Measurements from ENCODE around the gene GRIN2C. TPM values are rescaled to one million over a fixed set of nuclear protein-coding genes. Genes with fewer than 3 reads are reported as not detected.

Gene GRIN2C
- total RNA-seq, 1 experiment from 2014 or later: 0.11 TPM

DNA sequence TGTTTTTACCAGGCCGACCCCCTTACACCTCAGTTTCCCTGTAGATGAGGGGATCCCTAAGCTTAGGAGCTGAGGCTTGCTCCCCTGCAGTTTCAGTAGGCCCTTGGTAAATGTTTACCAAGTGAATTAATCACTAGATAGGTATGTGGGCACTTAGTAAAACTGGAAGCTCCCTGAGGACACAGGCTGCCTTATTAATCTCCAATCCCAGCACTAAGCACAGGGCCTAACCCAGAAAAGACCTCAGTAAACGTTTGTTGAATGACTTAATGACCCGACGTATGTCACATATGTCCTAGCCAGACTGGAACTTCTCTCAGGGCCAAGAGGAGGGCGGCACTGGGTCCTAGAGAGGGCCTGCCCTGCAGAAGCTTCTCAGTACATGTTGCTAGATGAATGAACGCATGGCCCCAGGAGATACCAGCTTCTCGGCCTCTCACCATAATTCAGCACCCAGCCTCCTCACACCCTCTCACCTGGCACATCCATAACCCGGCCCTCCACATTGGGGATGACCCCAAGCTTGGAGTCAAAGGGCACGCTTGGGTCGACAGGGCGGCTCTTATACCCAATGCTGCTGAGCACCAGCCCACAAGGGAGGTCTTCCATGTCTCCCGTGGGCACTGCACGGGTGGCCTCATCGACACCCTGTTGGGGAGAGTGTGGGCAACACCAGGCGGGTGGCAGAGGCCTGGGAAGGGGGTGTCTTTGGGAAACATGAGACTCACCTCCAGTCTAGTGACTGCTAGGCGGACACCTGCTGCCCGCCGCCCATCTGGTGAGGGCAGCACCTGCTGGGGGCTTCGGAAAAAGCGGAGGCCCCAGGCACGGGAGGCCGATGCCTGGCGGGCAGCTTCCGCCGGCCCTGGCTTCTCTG is 4.0 kb upstream of the GRIN2C start:
- Histone ChIP-seq H3F3A (ENCODE audit: insufficient read depth, low read depth) (peaks cover 2% of the 10 kb centered on the region; the same call in 1 of the 2 replicates), H2AFZ (no peak overlapping the region), H3K4me1 (replicated peaks; ENCODE audit: insufficient read depth) (no peaks in the 10 kb centered on the region), H4K20me1 (ENCODE audit: insufficient read depth) (no peaks in the 10 kb centered on the region), H3K9me3 (ENCODE audit: insufficient read depth, low read depth) (no peaks in the 10 kb centered on the region), H3K27ac (no peak overlapping the region), H3K27me3 (ENCODE audit: insufficient read depth, low read depth) (peaks cover 14% of the 10 kb centered on the region; the same call in 1 of the 2 replicates), H3K36me3 (ENCODE audit: low read depth) (no peaks in the 10 kb centered on the region), H3K4me2 (no peak overlapping the region), H3K4me3 (no peak overlapping the region), H3K79me2 (ENCODE audit: low read depth) (no peaks in the 10 kb centered on the region), H3K9me2 (ENCODE audit: insufficient read depth) (no peaks in the 10 kb centered on the region)
- BruUV-seq (replicated peaks): no TSS peak
- CTCF ChIA-PET: interaction anchor here (0.5 to 0.6 kb wide), 2 partner anchors 88 to 97 kb away, joined by 3 to 6 read pairs; no protein-coding TSS in a partner anchor
- POLR2A ChIA-PET (ENCODE audit: unreplicated experiment): no interaction called here
- intact Hi-C loops (cut with micrococcal nuclease; ENCODE audit: unreplicated experiment): loop anchor here (2.0 kb wide), 1 partner anchor 119 kb away; no protein-coding TSS in a partner anchor
- DNase-seq: no peak
- TF ChIP-seq CTCF (conservative IDR thresholded peaks at IDR 0.05): no peak
- no peak for TF ChIP-seq EZH2 (IDR thresholded peaks at IDR 0.05; ENCODE audit: low read depth)

DNA sequence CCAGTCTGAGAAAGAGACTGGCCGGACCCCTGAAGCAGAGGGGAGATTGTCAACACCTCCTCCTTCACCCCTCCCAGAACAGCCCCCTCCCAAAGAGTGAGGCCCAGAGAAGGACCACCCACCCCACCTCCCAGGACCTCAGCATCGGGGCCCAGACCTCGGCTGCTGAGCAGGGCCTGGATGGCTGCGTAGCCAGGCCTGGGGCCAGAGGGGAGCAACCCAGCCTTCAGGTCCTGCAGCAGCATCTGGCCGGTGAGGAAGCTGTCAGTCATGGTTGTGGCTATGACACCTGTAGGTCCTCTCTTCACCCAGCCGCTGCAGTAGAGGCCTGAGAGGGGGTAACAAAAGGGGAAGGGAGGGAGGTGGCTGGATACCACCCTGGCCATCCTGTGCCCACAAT is 3.2 kb upstream of the GRIN2C start:
- Histone ChIP-seq H3K79me2 (ENCODE audit: low read depth) (no peaks in the 10 kb centered on the region), H3K4me2 (no peak overlapping the region), H3K9me2 (ENCODE audit: insufficient read depth) (no peaks in the 10 kb centered on the region), H3K27ac (no peak overlapping the region), H3K27me3 (ENCODE audit: insufficient read depth, low read depth) (peaks cover 17% of the 10 kb centered on the region; the same call in 1 of the 2 replicates), H3K4me1 (replicated peaks; ENCODE audit: insufficient read depth) (no peaks in the 10 kb centered on the region), H3F3A (ENCODE audit: insufficient read depth, low read depth) (peaks cover 2% of the 10 kb centered on the region; the same call in 1 of the 2 replicates), H3K9me3 (ENCODE audit: insufficient read depth, low read depth) (no peaks in the 10 kb centered on the region), H2AFZ (no peak overlapping the region), H3K36me3 (ENCODE audit: low read depth) (no peaks in the 10 kb centered on the region), H4K20me1 (ENCODE audit: insufficient read depth) (no peaks in the 10 kb centered on the region), H3K4me3 (no peak overlapping the region)
- CTCF ChIA-PET: interaction anchor here (0.5 to 1.9 kb wide), 6 partner anchors 9 to 205 kb away, joined by 3 to 14 read pairs (median 4); no protein-coding TSS in a partner anchor
- POLR2A ChIA-PET (ENCODE audit: unreplicated experiment): no interaction called here
- DNase-seq: no peak
- no TSS peak for BruUV-seq (replicated peaks)
- intact Hi-C loops (cut with micrococcal nuclease; ENCODE audit: unreplicated experiment): no loop called here
- no peak for TF ChIP-seq EZH2 (IDR thresholded peaks at IDR 0.05; ENCODE audit: low read depth)
- TF ChIP-seq CTCF (conservative IDR thresholded peaks at IDR 0.05): no peak

- Histone ChIP-seq H2AFZ (no peak overlapping the region), H3K27ac (no peak overlapping the region), H3K9me3 (ENCODE audit: insufficient read depth, low read depth) (no peaks in the 10 kb centered on the region), H3K79me2 (ENCODE audit: low read depth) (no peaks in the 10 kb centered on the region), H3K4me3 (no peak overlapping the region), H4K20me1 (ENCODE audit: insufficient read depth) (no peaks in the 10 kb centered on the region), H3F3A (ENCODE audit: insufficient read depth, low read depth) (peaks cover 2% of the 10 kb centered on the region; the same call in 1 of the 2 replicates), H3K27me3 (ENCODE audit: insufficient read depth, low read depth) (peaks cover 23% of the 10 kb centered on the region; the same call in 1 of the 2 replicates), H3K4me1 (replicated peaks; ENCODE audit: insufficient read depth) (no peaks in the 10 kb centered on the region), H3K9me2 (ENCODE audit: insufficient read depth) (no peaks in the 10 kb centered on the region), H3K4me2 (no peak overlapping the region), H3K36me3 (ENCODE audit: low read depth) (no peaks in the 10 kb centered on the region)
- TF ChIP-seq EZH2 (IDR thresholded peaks at IDR 0.05; ENCODE audit: low read depth) (no peak), CTCF (conservative IDR thresholded peaks at IDR 0.05) (peak; percentile 66)
- DNase-seq: peak in 1 of 2 experiments; percentile 29
- ChIA-PET POLR2A (ENCODE audit: unreplicated experiment) (interaction anchor here (0.7 kb wide), 1 partner anchor 282 kb away, joined by 4 read pairs; no protein-coding TSS in a partner anchor), CTCF (interaction anchor here (0.5 to 1.9 kb wide), 9 partner anchors 9 to 205 kb away, joined by 3 to 14 read pairs (median 5); partner anchors contain the start of gene NAT9)
- intact Hi-C loops (cut with micrococcal nuclease; ENCODE audit: unreplicated experiment): no loop called here
- BruUV-seq (replicated peaks): no TSS peak
These were observed 2.6 kb upstream of the GRIN2C start for GRCh38 chr17:74862108-74862901.

All from PC-9 (cell line).